MM.1S (cell line): ENCODE measurements around the gene MNT.

Experiments
- DNase-seq: peaks from one replicate; pipeline ENCODE4 v3.0.0-alpha.2; 2015
- H2AFZ ChIP-seq: fragments of 300-600 bp; sonication (generic); 2 replicates; pipeline ENCODE4 v1.6.0; 2016; ENCODE audit warnings: antibody characterized with exemption, low read length
- H3F3A ChIP-seq: fragments of 300-600 bp; sonication (generic); 2 replicates; pipeline ENCODE4 v1.6.1; 2016; ENCODE audit warnings: mild to moderate bottlenecking, antibody characterized with exemption, low read length, moderate library complexity, mixed read lengths; ENCODE audit not compliant: insufficient read depth
- H3K27ac ChIP-seq: fragments of 300-600 bp; sonication (generic); 2 replicates; pipeline ENCODE4 v1.5.1; 2016; ENCODE audit warnings: mild to moderate bottlenecking, low read length
- H3K27me3 ChIP-seq: fragments of 300-600 bp; sonication (generic); replicated peaks from 2 replicates; pipeline ENCODE4 v1.6.0; 2016; ENCODE audit warnings: low read length; ENCODE audit not compliant: insufficient read depth
- H3K36me3 ChIP-seq: fragments of 300-600 bp; sonication (generic); replicated peaks from 2 replicates; pipeline ENCODE4 v1.6.1; 2016; ENCODE audit warnings: mild to moderate bottlenecking, low read length, mixed read lengths; ENCODE audit not compliant: insufficient read depth
- H3K4me1 ChIP-seq: fragments of 300-600 bp; sonication (generic); 2 replicates; pipeline ENCODE4 v1.6.1; 2016; ENCODE audit warnings: low read length, mixed read lengths
- H3K4me2 ChIP-seq: fragments of 300-600 bp; sonication (generic); 2 replicates; pipeline ENCODE4 v1.6.0; 2016; ENCODE audit warnings: low read depth, low read length
- H3K4me3 ChIP-seq: fragments of 300-600 bp; sonication (generic); 2 replicates; pipeline ENCODE4 v1.5.1; 2016; ENCODE audit warnings: low read length, mixed read lengths
- H3K79me2 ChIP-seq: fragments of 300-600 bp; sonication (generic); 2 replicates; pipeline ENCODE4 v1.6.1; 2016; ENCODE audit warnings: mixed run types, low read length, mixed read lengths
- H3K9ac ChIP-seq: fragments of 300-600 bp; sonication (generic); 2 replicates; pipeline ENCODE4 v1.6.1; 2016; ENCODE audit warnings: low read length, mixed read lengths
- H3K9me2 ChIP-seq: fragments of 300-600 bp; sonication (generic); replicated peaks from 2 replicates; pipeline ENCODE4 v1.6.1; 2016; ENCODE audit warnings: mild to moderate bottlenecking, low read length, mixed read lengths; ENCODE audit not compliant: insufficient read depth
- H3K9me3 ChIP-seq: fragments of 300-600 bp; sonication (generic); replicated peaks from 2 replicates; pipeline ENCODE4 v1.6.1; 2016; ENCODE audit warnings: mild to moderate bottlenecking, low read length, mixed read lengths; ENCODE audit not compliant: insufficient read depth
- H4K20me1 ChIP-seq: fragments of 300-600 bp; sonication (generic); 2 replicates; pipeline ENCODE4 v1.6.1; 2016; ENCODE audit warnings: mild to moderate bottlenecking, low read length, moderate library complexity, mixed read lengths; ENCODE audit not compliant: insufficient read depth
- CTCF ChIP-seq: fragments of 300-600 bp; sonication (generic); IDR thresholded peaks from 2 replicates; pipeline ENCODE4 v1.5.1; 2016; ENCODE audit warnings: antibody characterized with exemption, low read length, mixed read lengths
- EZH2 ChIP-seq: fragments of 300-600 bp; sonication (generic); optimal IDR thresholded peaks from 2 replicates; pipeline ENCODE3; 2017; ENCODE audit warnings: low read depth, mild to moderate bottlenecking, antibody characterized with exemption, low read length, mixed read lengths
- EZH2phosphoT487 ChIP-seq: fragments of 300-600 bp; sonication (generic); IDR thresholded peaks from 2 replicates; pipeline ENCODE4 v1.6.1; 2018; ENCODE audit warnings: antibody characterized with exemption, low read length

MNT gene

GRCh38 chr17:2377659-2378058 is 23.2 kb downstream of the MNT start:
- H3K4me2 ChIP-seq: no peak overlapping the region
- no peak overlapping the region for H3K9ac ChIP-seq
- no peaks in the 10 kb centered on the region for H3K36me3 ChIP-seq
- no peaks in the 10 kb centered on the region for H3K79me2 ChIP-seq
- H4K20me1 ChIP-seq: no peaks in the 10 kb centered on the region
- no peak overlapping the region for H3K27ac ChIP-seq
- H3K27me3 ChIP-seq: no peaks in the 10 kb centered on the region
- TF ChIP-seq EZH2phosphoT487 (no peak), CTCF (no peak), EZH2 (no peak)
- H3K9me3 ChIP-seq: no peaks in the 10 kb centered on the region
- no peak for DNase-seq
- no peaks in the 10 kb centered on the region for H3F3A ChIP-seq
- H3K4me1 ChIP-seq: no peaks in the 10 kb centered on the region
- no peaks in the 10 kb centered on the region for H3K9me2 ChIP-seq
- no peak overlapping the region for H3K4me3 ChIP-seq
- no peak overlapping the region for H2AFZ ChIP-seq

- no peak overlapping the region for H3K27ac ChIP-seq
- H3K4me1 ChIP-seq: no peaks in the 10 kb centered on the region
- no peaks in the 10 kb centered on the region for H4K20me1 ChIP-seq
- DNase-seq: no peak
- H3K79me2 ChIP-seq: no peaks in the 10 kb centered on the region
- TF ChIP-seq EZH2phosphoT487: no peak
- TF ChIP-seq EZH2: no peak
- no peak for TF ChIP-seq CTCF
- no peaks in the 10 kb centered on the region for H3K27me3 ChIP-seq
- no peaks in the 10 kb centered on the region for H3K36me3 ChIP-seq
- no peak overlapping the region for H3K4me2 ChIP-seq
- no peaks in the 10 kb centered on the region for H3F3A ChIP-seq
- no peaks in the 10 kb centered on the region for H3K9me3 ChIP-seq
- H3K9me2 ChIP-seq: no peaks in the 10 kb centered on the region
- H3K4me3 ChIP-seq: no peak overlapping the region
- H2AFZ ChIP-seq: no peak overlapping the region
- no peak overlapping the region for H3K9ac ChIP-seq
Measured at GRCh38 chr17:2376107-2376506, 24.8 kb downstream of the MNT start.

- DNase-seq: no peak
- Histone ChIP-seq H3K36me3 (no peaks in the 10 kb centered on the region), H3K9ac (no peak overlapping the region), H3K9me3 (no peaks in the 10 kb centered on the region), H3K4me3 (no peak overlapping the region), H2AFZ (no peak overlapping the region), H3K4me2 (no peak overlapping the region), H3K27ac (no peak overlapping the region), H4K20me1 (no peaks in the 10 kb centered on the region), H3F3A (no peaks in the 10 kb centered on the region), H3K27me3 (no peaks in the 10 kb centered on the region), H3K9me2 (no peaks in the 10 kb centered on the region), H3K4me1 (no peaks in the 10 kb centered on the region), H3K79me2 (no peaks in the 10 kb centered on the region)
- TF ChIP-seq EZH2phosphoT487: no peak
- no peak for TF ChIP-seq EZH2
- no peak for TF ChIP-seq CTCF
Measured at GRCh38 chr17:2375406-2375805, 25.5 kb downstream of the MNT start.
